H9 (cell line): ENCODE measurements around the gene STXBP5L. TPM values are rescaled to one million over a fixed set of nuclear protein-coding genes. Genes with fewer than 3 reads are reported as not detected.

Source experiments
- DNase-seq: peaks from one replicate; pipeline ENCODE4 v3.0.0-alpha.2; 2017
- H2AFZ ChIP-seq: one replicate; pipeline ENCODE4 v1.6.1; 2013; ENCODE audit warnings: mild to moderate bottlenecking, low read length, control low read depth, moderate library complexity
- H2AK5ac ChIP-seq: 2 replicates; pipeline ENCODE4 v1.6.1; 2013; ENCODE audit warnings: low read length, control low read depth, mixed read lengths; ENCODE audit not compliant: insufficient read length
- H2BK120ac ChIP-seq: one replicate; pipeline ENCODE4 v1.6.1; 2013; ENCODE audit warnings: low read depth, mild to moderate bottlenecking, low read length, control low read depth, inconsistent platforms; ENCODE audit not compliant: poor library complexity, severe bottlenecking
- H2BK12ac ChIP-seq: 2 replicates; pipeline ENCODE4 v1.6.1; 2013; ENCODE audit warnings: low read length, control low read depth, mixed read lengths, low read depth; ENCODE audit not compliant: insufficient read length
- H2BK15ac ChIP-seq: 2 replicates; pipeline ENCODE4 v1.6.1; 2013; ENCODE audit warnings: low read depth, low read length, control low read depth
- H2BK20ac ChIP-seq: one replicate; pipeline ENCODE4 v1.6.1; 2013; ENCODE audit warnings: low read depth, mild to moderate bottlenecking, low read length, control low read depth, inconsistent platforms; ENCODE audit not compliant: poor library complexity, severe bottlenecking
- H2BK5ac ChIP-seq: 2 replicates; pipeline ENCODE4 v1.6.1; 2013; ENCODE audit warnings: low read length, control low read depth, mixed read lengths; ENCODE audit not compliant: insufficient read length
- H3K14ac ChIP-seq: 2 replicates; pipeline ENCODE4 v1.6.1; 2013; ENCODE audit warnings: low read length, control low read depth; ENCODE audit not compliant: insufficient read depth
- H3K18ac ChIP-seq: 2 replicates; pipeline ENCODE4 v1.6.1; 2013; ENCODE audit warnings: low read depth, mild to moderate bottlenecking, mixed read lengths, low read length, control low read depth; ENCODE audit not compliant: insufficient read length
- H3K23ac ChIP-seq: 2 replicates; pipeline ENCODE4 v1.6.1; 2013; ENCODE audit warnings: low read length, control low read depth, mixed read lengths, low read depth; ENCODE audit not compliant: insufficient read length
- H3K23me2 ChIP-seq: 2 replicates; pipeline ENCODE4 v1.6.1; 2013; ENCODE audit warnings: low read depth, mild to moderate bottlenecking, mixed read lengths, low read length, control low read depth; ENCODE audit not compliant: insufficient read length, poor library complexity, severe bottlenecking
- H3K27ac ChIP-seq: 2 replicates; pipeline ENCODE4 v1.5.1; 2013; ENCODE audit warnings: low read length, control low read depth, mixed read lengths, low read depth; ENCODE audit not compliant: insufficient read length
- H3K27me3 ChIP-seq: 2 replicates; pipeline ENCODE4 v1.6.1; 2013; ENCODE audit warnings: low read length, control low read depth, inconsistent platforms; ENCODE audit not compliant: insufficient read depth
- H3K4ac ChIP-seq: 2 replicates; pipeline ENCODE4 v1.6.1; 2013; ENCODE audit warnings: low read depth, mild to moderate bottlenecking, control low read depth, inconsistent platforms, low read length, moderate library complexity
- H3K4me1 ChIP-seq: 2 replicates; pipeline ENCODE4 v1.6.1; 2013; ENCODE audit warnings: low read length, control low read depth, inconsistent platforms; ENCODE audit not compliant: insufficient read depth
- H3K4me2 ChIP-seq: 2 replicates; pipeline ENCODE4 v1.6.1; 2013; ENCODE audit warnings: low read length, control low read depth, mixed read lengths; ENCODE audit not compliant: insufficient read length, insufficient read depth
- H3K56ac ChIP-seq: 2 replicates; pipeline ENCODE4 v1.6.1; 2013; ENCODE audit warnings: low read depth, mild to moderate bottlenecking, mixed read lengths, low read length, control low read depth; ENCODE audit not compliant: insufficient read length
- H3K79me1 ChIP-seq: 2 replicates; pipeline ENCODE4 v1.6.1; 2013; ENCODE audit warnings: low read depth, mild to moderate bottlenecking, moderate library complexity, low read length, control low read depth, inconsistent platforms; ENCODE audit not compliant: insufficient read depth, poor library complexity, severe bottlenecking
- H3K79me2 ChIP-seq: 2 replicates; pipeline ENCODE4 v1.6.1; 2013; ENCODE audit warnings: low read length, control low read depth, inconsistent platforms; ENCODE audit not compliant: insufficient read depth
- H3K9ac ChIP-seq: 2 replicates; pipeline ENCODE4 v1.6.1; 2013; ENCODE audit warnings: low read length, control low read depth, mixed read lengths; ENCODE audit not compliant: insufficient read length; ENCODE audit errors: extremely low read depth
- H3K9me3 ChIP-seq: one replicate; pipeline ENCODE4 v1.6.1; 2013; ENCODE audit warnings: low read depth, low read length, inconsistent platforms; ENCODE audit not compliant: control insufficient read depth
- H3T11ph ChIP-seq: one replicate; pipeline ENCODE4 v1.6.1; 2013; ENCODE audit warnings: mild to moderate bottlenecking, low read length, control low read depth, inconsistent platforms
- H4K20me1 ChIP-seq: one replicate; pipeline ENCODE4 v1.6.1; 2013; ENCODE audit not compliant: control insufficient read depth, insufficient read length, insufficient read depth
- H4K5ac ChIP-seq: 2 replicates; pipeline ENCODE4 v1.6.1; 2013; ENCODE audit warnings: low read depth, mild to moderate bottlenecking, mixed read lengths, low read length, control low read depth; ENCODE audit not compliant: insufficient read length
- H4K8ac ChIP-seq: replicated peaks from 2 replicates; pipeline ENCODE4 v1.6.1; 2013; ENCODE audit warnings: low read length, control low read depth, mixed read lengths, low read depth; ENCODE audit not compliant: insufficient read length
- H4K91ac ChIP-seq: 2 replicates; pipeline ENCODE4 v1.6.1; 2013; ENCODE audit warnings: low read depth, mild to moderate bottlenecking, moderate library complexity, mixed read lengths, low read length, control low read depth; ENCODE audit not compliant: insufficient read length
- H3K27ac Mint-ChIP-seq, 3 experiments: 2 replicates in 2 of 3; 3 replicates in 1 of 3; pipeline ENCODE4 v1.8.0; 2020 to 2021; ENCODE audit warnings: mixed read lengths in 3 of 3, mild to moderate bottlenecking in 1 of 3, moderate library complexity in 1 of 3
- H3K27me3 Mint-ChIP-seq: 2 replicates; pipeline ENCODE4 v1.8.0; 2021; ENCODE audit warnings: low read depth, mild to moderate bottlenecking, moderate library complexity, mixed read lengths
- H3K36me3 Mint-ChIP-seq, 3 experiments: 2 replicates in 2 of 3; 3 replicates in 1 of 3; pipeline ENCODE4 v1.8.0; 2020 to 2021; ENCODE audit warnings: low read depth in 3 of 3, mixed read lengths in 3 of 3; ENCODE audit not compliant: insufficient read depth in 1 of 3
- H3K4me1 Mint-ChIP-seq, 2 experiments: 2 replicates each; pipeline ENCODE4 v1.8.0; 2020; ENCODE audit warnings: mixed read lengths in 2 of 2
- H3K4me3 Mint-ChIP-seq, 2 experiments: 2 replicates in 1 of 2; 3 replicates in 1 of 2; pipeline ENCODE4 v1.8.0; 2020 to 2021; ENCODE audit warnings: mild to moderate bottlenecking in 2 of 2, mixed read lengths in 2 of 2, moderate library complexity in 1 of 2
- H3K9me3 Mint-ChIP-seq, 2 experiments: 2 replicates in 1 of 2; 3 replicates in 1 of 2; pipeline ENCODE4 v1.8.0; 2020; ENCODE audit warnings: mild to moderate bottlenecking in 2 of 2, mixed read lengths in 2 of 2, moderate library complexity in 1 of 2
- CTCF ChIP-seq: fragments of 200-600 bp; sonication (generic); conservative IDR thresholded peaks from 3 replicates; pipeline ENCODE4 v1.8.0; 2021; ENCODE audit warnings: antibody characterized with exemption, mild to moderate bottlenecking
- WGBS: extraction: QIAGEN DNeasy Blood & Tissue Kit; methylation state at CpG from one replicate; pipeline ENCODE4 v1.1.7; 2013; ENCODE audit warnings: missing lambda C conversion rate, low lambda C conversion rate, mixed read lengths; ENCODE audit not compliant: insufficient read length; ENCODE audit errors: extremely low coverage; 5-methylcytosine and 5-hydroxymethylcytosine counted together
- total RNA-seq: library from RNA; stranded (reverse); gene quantifications from 2 replicates; pipeline ENCODE4 v1.2.1, GENCODE V29; 2021

The STXBP5L gene
- total RNA-seq, 1 experiment from 2014 or later, result 4.7 TPM

- no peaks in the 10 kb centered on the region; a peak in 1 of 5 replicates for H3K9me3 Mint-ChIP-seq
- H3K9me3 ChIP-seq, result no peaks in the 10 kb centered on the region
- no peaks in the 10 kb centered on the region for H3K79me1 ChIP-seq
- no peak overlapping the region for H2BK5ac ChIP-seq
- H3T11ph ChIP-seq, result no peak overlapping the region
- H3K27me3 ChIP-seq, result no peaks in the 10 kb centered on the region
- H4K8ac ChIP-seq, result no peak overlapping the region
- DNase-seq, result no peak
- no peaks in the 10 kb centered on the region for H3K23me2 ChIP-seq
- no peak overlapping the region for H3K4me3 Mint-ChIP-seq
- peaks cover 3% of the 10 kb centered on the region in 2 experiments; a peak in 1 of 4 replicates for H3K4me1 Mint-ChIP-seq
- no peaks in the 10 kb centered on the region for H3K79me2 ChIP-seq
- no CpG with 5 or more reads among the region's 3 CpGs for WGBS
- no peak overlapping the region for H4K5ac ChIP-seq
- H4K91ac ChIP-seq, result no peak overlapping the region
- no peak overlapping the region for H3K23ac ChIP-seq
- H2BK120ac ChIP-seq, result no peak overlapping the region
- H3K27ac Mint-ChIP-seq, result no peak overlapping the region
- H2AFZ ChIP-seq, result no peak overlapping the region
- H3K4me2 ChIP-seq, result no peak overlapping the region
- no peak overlapping the region for H3K56ac ChIP-seq
- no peaks in the 10 kb centered on the region for H3K27me3 Mint-ChIP-seq
- no peak overlapping the region for H3K14ac ChIP-seq
- H4K20me1 ChIP-seq, result no peaks in the 10 kb centered on the region
- H3K4ac ChIP-seq, result no peak overlapping the region
- H2AK5ac ChIP-seq, result no peak overlapping the region
- H3K18ac ChIP-seq, result no peak overlapping the region
- H3K4me1 ChIP-seq, result no peaks in the 10 kb centered on the region
- H3K27ac ChIP-seq, result no peak overlapping the region
- no peaks in the 10 kb centered on the region; a peak in 1 of 7 replicates for H3K36me3 Mint-ChIP-seq
- no peak overlapping the region for H2BK15ac ChIP-seq
- H2BK12ac ChIP-seq, result no peak overlapping the region
- H3K9ac ChIP-seq, result no peak overlapping the region
- no peak overlapping the region for H2BK20ac ChIP-seq
- TF ChIP-seq CTCF, result no peak
Observed at GRCh38 chr3:121231872-121232271, 323.9 kb downstream of the STXBP5L start.
